Stimulated activated CD4-positive, alpha-beta T cell treated with anti-CD3 and anti-CD28 coated beads, Interleukin-4, amount 100 ng/mL, for 1 hour (primary cell): Measurements from ENCODE around the gene HDLBP.
A peak's percentile ranks its signal among the peaks of the same experiment; 100 is the strongest.

ENCODE experiments used
- DNase-seq: peaks from one replicate; pipeline ENCODE4 v3.0.0-alpha.2; 2020

HDLBP gene, protein sequence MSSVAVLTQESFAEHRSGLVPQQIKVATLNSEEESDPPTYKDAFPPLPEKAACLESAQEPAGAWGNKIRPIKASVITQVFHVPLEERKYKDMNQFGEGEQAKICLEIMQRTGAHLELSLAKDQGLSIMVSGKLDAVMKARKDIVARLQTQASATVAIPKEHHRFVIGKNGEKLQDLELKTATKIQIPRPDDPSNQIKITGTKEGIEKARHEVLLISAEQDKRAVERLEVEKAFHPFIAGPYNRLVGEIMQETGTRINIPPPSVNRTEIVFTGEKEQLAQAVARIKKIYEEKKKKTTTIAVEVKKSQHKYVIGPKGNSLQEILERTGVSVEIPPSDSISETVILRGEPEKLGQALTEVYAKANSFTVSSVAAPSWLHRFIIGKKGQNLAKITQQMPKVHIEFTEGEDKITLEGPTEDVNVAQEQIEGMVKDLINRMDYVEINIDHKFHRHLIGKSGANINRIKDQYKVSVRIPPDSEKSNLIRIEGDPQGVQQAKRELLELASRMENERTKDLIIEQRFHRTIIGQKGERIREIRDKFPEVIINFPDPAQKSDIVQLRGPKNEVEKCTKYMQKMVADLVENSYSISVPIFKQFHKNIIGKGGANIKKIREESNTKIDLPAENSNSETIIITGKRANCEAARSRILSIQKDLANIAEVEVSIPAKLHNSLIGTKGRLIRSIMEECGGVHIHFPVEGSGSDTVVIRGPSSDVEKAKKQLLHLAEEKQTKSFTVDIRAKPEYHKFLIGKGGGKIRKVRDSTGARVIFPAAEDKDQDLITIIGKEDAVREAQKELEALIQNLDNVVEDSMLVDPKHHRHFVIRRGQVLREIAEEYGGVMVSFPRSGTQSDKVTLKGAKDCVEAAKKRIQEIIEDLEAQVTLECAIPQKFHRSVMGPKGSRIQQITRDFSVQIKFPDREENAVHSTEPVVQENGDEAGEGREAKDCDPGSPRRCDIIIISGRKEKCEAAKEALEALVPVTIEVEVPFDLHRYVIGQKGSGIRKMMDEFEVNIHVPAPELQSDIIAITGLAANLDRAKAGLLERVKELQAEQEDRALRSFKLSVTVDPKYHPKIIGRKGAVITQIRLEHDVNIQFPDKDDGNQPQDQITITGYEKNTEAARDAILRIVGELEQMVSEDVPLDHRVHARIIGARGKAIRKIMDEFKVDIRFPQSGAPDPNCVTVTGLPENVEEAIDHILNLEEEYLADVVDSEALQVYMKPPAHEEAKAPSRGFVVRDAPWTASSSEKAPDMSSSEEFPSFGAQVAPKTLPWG (N-terminal part only)

DNA sequence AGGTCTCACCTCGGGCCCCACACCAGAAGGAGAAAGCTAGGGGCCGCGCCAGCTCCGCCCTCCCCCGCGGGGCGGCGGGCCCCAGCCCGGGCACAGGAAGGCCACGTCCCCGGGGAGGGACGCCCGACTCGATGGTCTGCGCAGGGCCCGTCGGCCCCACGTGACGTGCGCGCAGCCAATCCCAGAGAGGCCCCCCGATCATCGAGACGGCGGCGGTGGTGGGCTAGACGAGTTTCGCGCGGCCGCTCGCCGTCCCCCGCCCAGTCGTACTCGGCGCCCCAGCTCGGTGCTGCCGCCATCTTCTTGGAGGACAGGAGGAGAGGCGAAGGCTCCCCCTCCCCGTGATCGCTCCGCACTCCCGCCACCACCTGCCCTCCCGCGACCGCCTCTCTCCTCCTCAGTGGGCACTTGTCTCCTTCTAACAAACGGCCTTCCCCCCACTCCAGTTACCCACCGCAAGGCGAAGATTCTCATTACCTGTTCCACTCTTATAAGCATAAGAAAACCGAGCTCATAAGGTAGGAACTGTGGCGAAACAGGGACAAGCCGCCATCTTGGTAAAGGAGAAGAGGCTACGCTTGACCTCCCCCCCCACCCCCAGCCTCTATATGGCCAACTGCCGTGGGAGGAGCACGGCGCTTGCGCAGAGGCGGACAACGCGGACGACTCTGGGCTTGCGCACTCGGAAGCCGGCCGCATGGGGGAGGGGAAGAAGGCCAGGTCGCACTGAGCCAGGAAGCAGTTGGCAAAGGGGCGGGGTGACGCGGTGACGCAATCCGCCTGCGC is at the start of gene HDLBP:
Gene HDLBP, minus strand, starts transcription at position 580 of the 786 bp plus-strand sequence. CDS start 48,803 bp downstream, outside the sequence.
- peak; percentile 100 for DNase-seq

DNA sequence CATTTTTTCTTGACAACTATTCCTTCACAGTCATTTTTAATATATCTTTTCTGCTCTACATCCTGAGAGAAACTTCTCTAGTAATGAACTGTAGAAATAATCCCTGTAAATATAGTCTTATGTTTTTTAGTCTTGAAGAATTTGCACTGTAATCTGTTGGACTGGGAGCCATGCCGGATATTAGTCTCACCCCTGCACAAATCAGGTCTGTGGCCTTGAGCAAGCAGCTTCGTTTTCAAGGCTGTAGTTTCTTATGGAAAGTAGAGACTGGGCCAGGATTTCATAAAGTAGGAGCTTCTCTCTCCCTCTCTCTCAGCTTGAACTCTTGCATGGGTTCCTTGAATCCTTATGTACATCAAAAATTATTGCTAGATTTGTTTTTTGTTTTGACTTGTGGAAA is 49.3 kb upstream of the HDLBP start:
- no peak for DNase-seq

DNA sequence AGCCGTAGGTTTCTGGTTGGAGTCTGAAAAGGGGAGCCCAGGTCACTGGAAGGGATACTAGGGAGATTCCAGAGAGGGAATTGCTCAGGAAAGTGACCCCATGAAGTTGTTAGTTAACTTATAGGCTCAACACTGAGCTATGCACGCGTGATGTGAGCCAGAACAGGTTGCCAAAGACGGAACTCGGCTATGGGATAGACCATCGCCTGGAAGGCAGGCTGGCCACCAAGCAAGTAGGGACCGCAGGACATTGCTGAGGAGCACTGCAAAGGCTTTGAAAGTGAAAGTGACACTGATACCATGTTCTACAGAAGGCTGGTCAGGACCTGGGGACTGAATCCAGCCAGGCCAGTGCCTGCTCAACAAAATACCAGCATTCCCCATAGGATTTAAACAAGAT is 48.0 kb upstream of the HDLBP start:
- no peak for DNase-seq

DNA sequence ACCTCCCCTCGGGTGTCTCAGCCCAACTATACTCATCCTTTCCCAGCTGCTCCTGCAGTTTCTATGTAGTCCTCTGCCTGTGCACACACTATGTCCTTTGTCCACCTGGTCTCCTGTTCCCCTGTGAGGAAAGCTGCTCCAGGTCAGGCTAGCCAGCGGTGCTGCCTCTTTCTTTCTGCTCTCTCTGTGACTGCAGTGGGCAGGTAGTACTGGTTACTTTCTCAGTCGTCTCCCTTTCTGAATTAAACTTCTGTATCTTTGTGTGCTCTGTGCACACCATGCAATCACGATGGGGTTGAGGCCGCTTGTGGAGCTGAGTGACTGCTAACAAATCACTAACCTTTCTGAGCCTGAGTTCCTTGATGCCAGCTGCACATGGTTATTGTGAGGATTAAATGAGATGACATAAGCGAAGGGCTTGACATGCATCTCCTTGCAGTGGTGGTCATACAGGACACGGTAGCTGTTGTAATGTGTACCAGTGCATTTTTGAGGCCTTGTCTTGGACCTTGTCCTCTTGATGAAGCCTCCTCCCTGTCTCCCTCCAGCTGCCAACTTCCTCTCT is 44.1 kb upstream of the HDLBP start:
- no peak for DNase-seq

DNA sequence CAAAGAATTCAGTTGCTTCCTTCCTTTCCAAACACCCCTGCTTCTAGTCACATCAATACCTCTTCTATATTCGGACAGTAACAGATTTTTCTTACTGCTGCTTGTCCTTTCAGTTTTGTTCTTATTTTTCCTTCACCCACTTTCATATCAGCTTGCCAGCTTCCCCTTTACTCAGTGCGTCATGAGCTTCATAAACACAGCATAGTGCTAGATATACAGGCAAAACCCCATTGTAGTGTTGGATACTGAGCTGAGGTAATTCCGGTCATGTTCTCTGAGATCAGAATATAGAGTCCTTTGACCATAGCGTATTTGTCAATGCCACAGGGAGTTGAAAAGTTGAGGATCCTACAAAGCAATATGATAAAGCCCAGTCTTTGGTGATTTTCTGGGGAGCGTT is 43.0 kb upstream of the HDLBP start:
- DNase-seq: no peak

DNA sequence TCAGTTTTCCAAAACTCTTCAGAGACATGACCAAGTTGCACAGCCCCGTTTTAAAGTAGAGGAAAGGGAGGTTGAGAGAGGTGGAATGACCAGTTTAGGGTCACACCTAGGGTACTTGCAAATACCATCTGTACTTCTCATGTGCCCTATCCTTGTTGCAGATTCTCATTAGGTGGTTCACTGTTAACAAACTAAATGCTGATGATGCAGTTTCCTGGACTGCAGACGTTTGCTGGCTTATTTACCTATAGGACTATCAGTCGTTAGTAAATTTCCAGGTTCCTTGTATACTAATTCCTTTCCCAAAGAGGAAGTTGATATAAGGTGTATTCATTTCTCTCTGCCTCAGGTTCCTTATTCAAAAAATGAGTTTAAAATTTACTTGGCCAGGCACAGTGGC is 42.1 kb upstream of the HDLBP start:
- no peak for DNase-seq

DNA sequence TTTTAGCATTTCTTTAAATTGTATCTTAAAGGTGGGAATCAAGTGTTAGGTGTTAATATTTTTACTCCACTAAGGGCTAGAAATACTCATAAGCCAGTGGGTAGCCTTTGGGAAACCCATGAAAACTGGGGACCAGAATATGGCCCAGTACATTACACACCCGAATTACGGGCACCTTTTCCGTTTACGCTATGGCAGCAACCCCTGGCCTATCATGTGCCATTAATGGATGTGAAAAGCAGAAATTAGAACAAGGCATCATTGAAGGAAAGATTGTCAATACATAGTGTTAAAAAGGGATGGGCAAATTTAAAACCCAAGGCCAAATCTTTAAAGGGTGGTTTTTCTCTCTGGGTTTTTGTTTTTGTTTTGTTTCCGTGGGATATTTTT is 41.4 kb upstream of the HDLBP start:
- DNase-seq: no peak

DNA sequence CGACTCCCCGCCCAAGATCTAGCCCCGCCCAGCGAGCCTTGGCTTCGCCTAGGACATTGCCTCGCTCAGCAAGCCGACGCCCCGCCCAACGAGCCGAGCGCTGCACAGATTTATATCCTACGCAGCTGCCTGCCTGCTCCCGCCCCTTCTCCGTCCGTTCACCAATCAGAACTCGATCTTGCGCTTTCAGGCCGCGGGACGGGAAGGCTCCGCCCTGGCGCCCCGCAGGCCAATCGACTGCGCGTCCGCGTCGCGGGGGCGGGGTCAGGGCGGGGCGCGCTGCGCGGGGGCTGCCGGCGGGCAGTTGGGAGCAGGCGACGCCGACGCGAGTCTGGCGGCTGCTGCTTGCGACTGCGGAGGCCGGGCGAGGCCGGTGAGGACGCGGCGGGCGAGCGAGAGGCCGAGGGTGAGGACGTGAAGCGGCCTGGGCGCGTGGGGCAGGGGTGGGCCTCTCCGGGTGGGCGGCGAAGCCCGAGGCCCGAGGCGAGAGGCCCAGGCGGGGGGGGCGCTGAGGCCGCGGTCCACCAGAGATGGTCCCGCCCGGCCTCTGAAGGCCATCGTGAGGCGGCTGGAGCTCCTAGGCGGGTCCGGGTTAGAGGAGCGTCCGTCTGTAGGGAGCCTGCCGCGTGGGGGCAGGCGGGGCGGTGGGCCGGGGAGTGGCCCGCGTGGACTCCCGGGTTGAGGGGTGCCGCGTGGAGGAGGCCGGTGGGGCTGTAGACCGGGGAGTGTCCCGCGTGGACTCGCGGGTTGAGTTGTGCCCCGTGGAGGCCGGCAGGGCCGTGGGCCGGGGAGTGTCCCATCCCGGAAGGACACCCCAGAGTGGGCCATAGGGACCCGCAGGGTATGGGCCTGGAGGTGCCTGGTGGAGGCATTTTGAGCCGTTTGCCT is 40.8 kb upstream of the HDLBP start, which contains the start of gene FARP2:
Gene FARP2, plus strand, starts transcription at position 303 of the 888 bp plus-strand sequence. CDS start 16,823 bp downstream, outside the sequence.
- peak; percentile 98 for DNase-seq

DNA sequence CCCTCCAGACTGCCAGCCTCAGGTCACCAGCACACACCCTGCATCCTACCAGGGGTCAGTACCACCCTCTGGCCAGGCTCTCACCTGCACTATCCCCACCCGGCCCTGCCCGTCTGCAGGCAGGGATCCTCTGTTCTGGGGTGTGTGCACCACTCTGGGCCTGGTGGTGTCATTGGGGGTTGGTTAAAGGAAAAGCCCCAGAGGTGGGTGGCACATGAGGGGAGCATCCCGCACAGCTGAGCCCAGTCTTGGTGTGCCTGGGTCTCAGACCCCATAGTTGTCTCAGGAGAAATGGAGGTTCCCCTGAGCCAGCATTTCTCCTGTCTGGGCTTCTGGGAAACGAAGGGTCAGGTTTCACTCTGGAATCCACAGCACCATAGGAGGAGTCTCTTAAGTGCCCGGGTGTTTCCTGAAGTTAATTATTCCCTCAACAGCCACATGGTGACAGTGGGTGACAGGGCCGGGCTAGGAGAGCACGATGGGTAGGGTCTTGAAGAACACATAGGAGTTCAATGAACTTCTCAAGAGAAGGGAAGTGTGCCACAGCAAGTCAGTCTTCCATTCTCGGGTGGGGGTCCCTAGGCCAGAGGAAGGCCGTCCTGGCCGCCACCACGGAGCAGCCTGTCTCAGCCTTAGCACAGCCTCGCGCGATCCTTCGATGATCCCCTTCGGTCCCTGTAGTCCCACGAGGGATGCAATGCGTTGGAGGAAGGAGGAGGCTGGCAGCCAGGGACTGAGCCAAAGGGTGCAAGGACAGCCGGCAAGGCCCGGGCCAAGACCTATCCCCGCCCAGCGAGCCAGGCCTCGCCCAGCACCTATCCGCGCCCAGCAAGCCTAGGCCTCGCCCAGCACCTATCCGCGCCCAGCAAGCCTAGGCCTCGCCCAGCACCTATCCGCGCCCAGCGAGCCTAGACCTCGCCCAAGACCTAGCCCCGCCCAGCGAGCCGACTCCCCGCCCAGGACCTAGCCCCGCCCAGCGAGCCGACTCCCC is 39.5 kb upstream of the HDLBP start:
- DNase-seq: peak; percentile 71

DNA sequence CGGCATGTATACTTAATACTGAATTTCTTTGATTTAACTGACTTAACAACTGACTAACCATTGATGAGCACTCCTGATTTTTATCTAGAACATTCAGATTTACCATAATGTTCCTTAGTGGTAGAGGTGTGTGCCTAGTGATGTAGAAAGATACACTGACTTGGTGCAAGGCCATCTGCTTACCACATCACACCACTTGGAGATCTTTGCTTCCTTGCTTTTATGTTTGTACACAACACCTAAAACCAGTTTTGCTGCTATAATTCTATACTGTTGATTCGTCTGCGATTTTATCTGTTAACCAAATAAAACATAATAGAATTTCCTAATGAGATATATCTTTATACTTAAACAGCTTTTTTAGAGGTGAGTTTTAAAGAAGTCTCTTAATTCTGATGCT is 36.8 kb upstream of the HDLBP start:
- DNase-seq: no peak

DNA sequence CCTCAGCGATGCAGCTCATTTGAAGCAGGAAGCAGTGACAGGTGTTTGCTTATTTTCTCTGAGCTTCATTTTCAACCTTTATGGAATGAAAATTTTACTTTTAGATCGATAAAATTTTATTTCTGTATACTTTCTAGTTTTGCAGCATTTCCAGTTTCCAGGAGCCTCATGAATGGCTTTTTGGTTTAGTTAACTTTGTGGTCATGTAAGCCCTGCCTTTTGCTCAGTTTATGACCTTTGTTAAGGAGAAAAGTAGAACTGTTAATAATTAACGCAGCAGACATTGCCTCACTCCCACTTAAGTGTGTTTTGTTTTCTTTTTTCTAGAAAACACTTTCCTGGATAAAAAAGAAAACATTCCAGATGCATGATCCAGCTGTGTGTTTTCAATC is 36.2 kb upstream of the HDLBP start:
- DNase-seq: no peak

DNA sequence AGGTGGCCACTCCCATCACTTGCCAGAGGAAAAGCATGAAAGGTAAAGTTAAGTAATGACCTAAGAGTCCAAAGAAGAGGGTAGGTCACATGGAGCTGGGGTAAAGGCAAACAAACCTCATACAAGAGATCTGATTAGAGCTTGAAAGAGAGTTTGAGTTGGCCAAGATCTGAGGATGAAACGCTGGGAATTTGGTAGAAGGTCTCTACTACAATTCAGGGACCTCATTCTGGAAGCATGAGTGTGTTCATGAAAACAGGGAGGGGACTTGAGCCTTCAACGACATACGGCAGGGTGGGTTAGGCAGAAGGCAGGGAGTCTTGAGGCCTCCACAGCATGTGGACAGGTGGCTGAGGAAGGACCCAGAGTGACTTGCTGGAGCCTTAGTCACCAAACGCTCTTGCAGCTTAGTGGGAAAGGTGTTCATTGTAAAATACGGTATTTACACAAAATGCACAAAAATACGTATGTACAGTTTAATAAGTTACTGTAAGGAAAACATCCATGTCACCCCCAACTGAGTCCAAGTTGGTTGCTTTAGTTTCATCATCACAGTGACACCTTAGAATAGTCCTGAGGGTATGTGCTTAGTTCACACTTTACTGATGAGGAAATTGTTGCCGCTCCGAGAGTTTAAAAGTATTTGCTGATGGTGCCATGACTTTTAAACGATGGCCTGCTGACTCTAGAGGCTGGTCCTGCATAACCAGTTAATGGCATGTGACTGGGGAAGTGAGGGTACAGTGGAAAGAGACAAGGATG is 35.6 kb upstream of the HDLBP start:
- no peak for DNase-seq

DNA sequence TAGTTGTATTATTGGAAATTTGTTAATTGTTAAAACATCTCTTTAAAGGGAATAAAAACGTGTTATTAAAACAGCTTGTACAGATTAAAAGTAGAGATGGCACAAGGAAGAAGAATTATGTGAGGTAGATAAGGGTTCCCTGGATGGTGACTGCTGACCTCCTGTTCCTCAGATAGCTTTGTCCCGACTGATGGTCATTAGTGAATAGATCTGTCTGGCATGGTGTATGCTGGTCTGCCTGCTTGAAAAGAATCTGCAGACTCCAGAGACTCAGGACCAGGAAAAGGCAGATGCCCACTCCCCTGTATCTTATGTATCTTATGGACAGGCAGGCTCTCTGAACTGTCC is 35.0 kb upstream of the HDLBP start:
- DNase-seq: no peak

DNA sequence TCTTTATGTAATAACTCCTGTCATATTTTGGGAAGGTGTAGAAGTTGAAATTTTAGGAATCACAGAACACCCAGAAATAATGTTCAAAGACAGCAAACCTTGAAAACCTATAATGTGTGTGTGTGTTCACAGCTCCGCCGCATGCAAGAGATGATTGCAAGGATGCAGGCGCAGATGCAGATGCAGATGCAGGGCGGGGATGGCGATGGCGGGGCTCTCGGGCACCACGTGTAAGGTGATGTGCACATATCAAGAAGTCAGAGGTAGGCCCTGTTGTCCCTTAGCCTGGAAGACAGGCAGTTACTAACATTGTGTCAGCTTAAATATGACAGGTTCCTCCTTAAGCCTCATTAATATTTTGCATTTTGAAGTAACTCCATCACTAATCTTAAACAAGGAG is 34.5 kb upstream of the HDLBP start:
- no peak for DNase-seq

DNA sequence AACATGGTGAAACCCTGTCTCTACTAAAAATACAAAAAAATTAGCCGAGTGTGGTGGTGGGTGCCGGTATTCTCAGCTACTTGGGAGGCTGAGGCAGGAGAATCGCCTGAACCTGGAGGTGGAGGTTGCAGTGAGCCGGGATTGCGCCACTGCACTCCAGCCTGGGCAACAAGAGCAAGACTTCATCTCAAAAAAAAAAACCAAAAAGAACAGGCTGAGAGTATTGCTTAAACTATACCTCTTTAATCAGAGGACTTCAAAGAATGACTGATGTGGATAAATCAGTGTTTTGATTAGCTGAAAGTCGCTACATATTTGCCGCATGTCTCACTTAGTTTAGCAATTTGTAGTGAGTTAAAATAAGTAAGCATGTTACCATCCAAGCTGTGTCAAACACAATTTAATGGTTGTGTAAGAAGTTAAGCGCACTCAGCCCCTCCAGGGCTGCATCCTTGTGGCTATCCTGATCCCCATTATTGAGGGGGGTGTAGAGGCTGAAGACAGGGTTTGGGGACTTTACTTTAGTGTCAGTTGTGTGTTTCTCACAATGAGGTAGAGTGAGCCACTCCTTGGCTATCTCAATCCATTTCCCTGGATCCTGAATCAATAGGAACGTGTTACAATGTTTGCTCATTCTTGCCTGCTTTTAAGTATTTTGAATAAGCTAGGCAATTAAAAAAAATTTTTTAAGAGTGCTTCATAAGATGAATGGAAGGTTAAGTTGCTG is 29.6 kb upstream of the HDLBP start:
- DNase-seq: no peak

DNA sequence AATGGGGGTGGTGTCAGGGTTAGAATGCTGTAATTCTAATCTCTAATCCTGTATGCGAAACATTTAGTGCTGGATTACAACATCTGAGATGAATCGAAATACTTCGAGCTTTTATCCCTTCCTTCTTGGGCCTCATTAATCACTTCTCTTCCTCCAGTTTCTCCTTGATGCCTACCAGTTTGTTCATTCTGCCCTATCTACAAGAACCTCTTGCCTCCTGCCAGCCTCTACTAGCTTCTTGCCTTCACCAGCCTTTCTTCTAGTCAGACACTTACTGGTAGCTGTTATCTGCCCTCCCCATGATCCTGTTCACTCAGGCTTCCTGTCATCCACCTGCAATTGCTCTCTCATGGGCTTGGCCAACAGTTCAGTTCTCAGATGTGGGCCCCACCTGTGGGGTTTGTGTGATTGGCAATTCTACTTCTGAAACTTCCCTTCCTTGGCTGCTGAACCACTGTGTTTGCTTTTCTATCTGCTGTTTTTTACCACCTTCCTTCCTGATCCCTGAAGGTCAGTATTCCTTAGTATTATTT is 25.2 kb upstream of the HDLBP start:
- DNase-seq: no peak

DNA sequence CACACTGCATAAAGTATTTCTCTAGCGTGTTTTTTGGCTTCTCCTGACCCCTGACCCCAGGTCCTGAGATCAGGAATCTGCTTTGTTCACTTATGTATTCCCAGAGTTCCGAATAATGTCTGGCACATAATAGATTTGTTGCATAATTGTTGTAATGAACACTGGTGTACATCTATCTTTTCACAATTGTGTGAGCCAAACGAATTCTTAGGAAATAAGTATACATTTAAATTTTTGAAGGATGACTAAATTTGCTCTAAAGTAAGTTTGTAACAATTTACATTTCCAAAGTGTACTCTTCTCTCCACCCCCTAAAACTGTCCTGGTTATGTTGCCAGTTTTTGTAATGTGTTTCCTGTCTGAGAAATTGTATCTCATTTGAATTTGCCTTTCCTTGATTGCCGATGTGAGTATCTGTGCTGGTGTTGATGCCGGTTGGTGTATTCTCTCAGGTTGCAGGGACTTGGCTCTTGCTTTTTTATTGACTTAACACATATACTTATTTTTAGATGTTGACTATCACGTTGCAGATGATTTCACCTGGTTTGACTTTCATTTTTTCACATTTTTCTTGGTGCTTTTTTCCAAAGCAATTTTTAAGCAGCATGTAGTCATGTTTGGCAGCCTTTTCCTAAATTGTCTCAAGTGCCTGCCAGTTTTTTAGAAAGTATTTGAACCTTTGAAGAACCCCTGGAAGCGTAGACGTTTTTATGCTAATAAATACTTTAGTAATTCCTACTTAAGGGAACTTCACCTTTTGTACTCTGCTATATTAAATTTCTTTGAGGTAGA is 24.6 kb upstream of the HDLBP start:
- DNase-seq: no peak
